ENCODE results near the gene PLEKHH1.

DNA sequence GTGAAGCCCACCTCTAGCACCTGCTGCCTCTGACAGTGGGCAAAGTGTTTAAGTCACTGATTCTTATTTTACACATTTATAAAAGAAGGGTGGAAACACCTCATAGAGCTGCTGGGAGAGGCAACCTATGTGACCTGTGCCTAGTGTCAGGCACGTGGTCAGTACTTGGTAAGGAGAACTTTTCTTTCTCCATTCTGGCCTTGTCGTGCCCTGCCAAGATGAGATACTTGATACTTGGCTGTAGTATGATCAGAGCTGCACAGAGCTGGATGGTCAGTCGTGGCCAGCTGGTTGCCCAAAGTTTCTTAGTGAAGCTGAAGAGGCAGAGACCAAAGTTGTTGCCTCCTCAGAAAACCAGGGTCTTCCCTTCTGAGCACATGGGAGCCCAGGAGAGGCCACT lies 24.6 kb downstream of the PLEKHH1 start:
- TF ChIP-seq POLR2AphosphoS5 (IDR thresholded peaks at IDR 0.05; ENCODE audit: low read depth, low read length) (no peak), POLR2A (IDR thresholded peaks at IDR 0.05; ENCODE audit: low read depth, low read length) (no peak)
